HG03159 (cell line): ENCODE data around the gene DCAF4.
A peak's percentile ranks its signal among the peaks of the same experiment; 100 is the strongest.

ENCODE experiments used
- ATAC-seq: cut with Tn5 transposase; IDR thresholded peaks from one replicate; pipeline ENCODE4 v1.9.1; 2021; ENCODE audit warnings: mild to moderate bottlenecking, moderate library complexity; ENCODE audit not compliant: unreplicated experiment

The DCAF4 gene

GRCh38 chr14:72894623-72895378 is 31.5 kb upstream of the DCAF4 start:
- no peak for ATAC-seq

GRCh38 chr14:72898448-72898847 is 27.8 kb upstream of the DCAF4 start:
- no peak for ATAC-seq

- no peak for ATAC-seq
Observed at GRCh38 chr14:72901361-72901760, 24.9 kb upstream of the DCAF4 start.

- no peak for ATAC-seq
Observed at GRCh38 chr14:72902801-72903530, 23.3 kb upstream of the DCAF4 start.

GRCh38 chr14:72903716-72904115 is 22.5 kb upstream of the DCAF4 start:
- ATAC-seq, result no peak

- ATAC-seq, result no peak
Observed at GRCh38 chr14:72904218-72904617, 22.0 kb upstream of the DCAF4 start.

GRCh38 chr14:72904840-72905561 is 21.3 kb upstream of the DCAF4 start:
- ATAC-seq, result no peak

GRCh38 chr14:72906316-72906715 is 19.9 kb upstream of the DCAF4 start:
- no peak for ATAC-seq

- ATAC-seq, result no peak
Observed at GRCh38 chr14:72906879-72907278, 19.4 kb upstream of the DCAF4 start.

- ATAC-seq, result no peak
Observed at GRCh38 chr14:72907886-72908285, 18.4 kb upstream of the DCAF4 start.

GRCh38 chr14:72909163-72909562 is 17.1 kb upstream of the DCAF4 start:
- no peak for ATAC-seq

GRCh38 chr14:72913809-72914208 is 12.5 kb upstream of the DCAF4 start:
- ATAC-seq, result no peak

GRCh38 chr14:72916174-72916573 is 10.1 kb upstream of the DCAF4 start:
- ATAC-seq, result no peak

- no peak for ATAC-seq
Observed at GRCh38 chr14:72917094-72917802, 9.0 kb upstream of the DCAF4 start.

GRCh38 chr14:72920008-72920407 is 6.3 kb upstream of the DCAF4 start:
- ATAC-seq, result no peak

- ATAC-seq, result no peak
Observed at GRCh38 chr14:72921396-72921795, 4.9 kb upstream of the DCAF4 start.

GRCh38 chr14:72924337-72924736 is 1.9 kb upstream of the DCAF4 start:
- no peak for ATAC-seq

GRCh38 chr14:72925171-72925759 is 999 bp upstream of the DCAF4 start:
- ATAC-seq, result no peak

GRCh38 chr14:72925815-72926291 is 411 bp upstream of the DCAF4 start:
- ATAC-seq, result peak; percentile 18

GRCh38 chr14:72928872-72929271 is 2.6 kb downstream of the DCAF4 start:
- ATAC-seq, result no peak
